GM20000 (cell line): ENCODE data around the gene FNBP1L.

Experiments
- DNase-seq: peaks from one replicate; pipeline ENCODE4 v3.0.0; 2012; ENCODE audit warnings: low spot score
- TF ChIP-seq, protein P1 (sequence below): IDR thresholded peaks from 2 replicates; pipeline ENCODE4 v1.5.1; 2012; ENCODE audit warnings: mild to moderate bottlenecking, control low read depth; ENCODE audit errors: extremely low read depth, missing control alignments

The FNBP1L gene

DNA sequence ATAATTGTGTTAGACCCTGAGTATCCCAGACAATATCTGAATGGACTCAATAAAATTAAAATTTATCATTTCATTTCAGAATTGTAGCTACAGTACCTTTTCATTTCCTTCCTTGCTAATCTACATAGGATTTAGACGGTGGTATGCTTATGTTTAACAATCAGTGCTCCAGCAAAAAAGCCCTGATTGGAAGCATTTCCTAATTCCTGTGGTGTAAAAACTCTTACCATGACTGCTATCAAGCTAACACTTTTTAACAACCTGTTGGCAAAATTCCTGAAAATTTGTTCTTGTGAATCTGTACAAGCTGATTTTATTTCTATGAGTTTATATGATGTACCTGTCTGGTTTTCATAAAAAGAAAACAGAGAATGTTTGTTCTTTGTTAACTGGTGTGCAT is 5.2 kb upstream of the FNBP1L start:
- DNase-seq, result no peak

DNA sequence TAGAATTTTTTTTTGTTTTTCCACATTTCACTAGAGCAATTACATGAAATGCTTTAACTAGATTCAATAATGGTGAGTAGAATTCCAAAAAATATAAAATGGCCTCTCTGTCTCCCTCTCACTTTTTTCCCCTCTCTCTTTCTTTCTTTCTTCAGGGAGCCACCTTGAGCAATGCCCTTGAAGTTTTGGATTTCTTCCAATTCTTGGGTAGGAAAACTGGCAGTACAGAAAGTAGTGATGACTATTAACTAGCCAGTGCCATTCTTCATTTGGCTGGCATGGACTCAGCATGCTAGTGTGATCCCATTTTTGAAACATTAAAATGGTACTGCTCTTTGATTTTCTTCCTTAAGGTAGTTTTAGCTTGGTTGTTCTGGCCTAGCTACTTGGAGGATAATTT is 4.5 kb upstream of the FNBP1L start:
- TF ChIP-seq, protein P1, sequence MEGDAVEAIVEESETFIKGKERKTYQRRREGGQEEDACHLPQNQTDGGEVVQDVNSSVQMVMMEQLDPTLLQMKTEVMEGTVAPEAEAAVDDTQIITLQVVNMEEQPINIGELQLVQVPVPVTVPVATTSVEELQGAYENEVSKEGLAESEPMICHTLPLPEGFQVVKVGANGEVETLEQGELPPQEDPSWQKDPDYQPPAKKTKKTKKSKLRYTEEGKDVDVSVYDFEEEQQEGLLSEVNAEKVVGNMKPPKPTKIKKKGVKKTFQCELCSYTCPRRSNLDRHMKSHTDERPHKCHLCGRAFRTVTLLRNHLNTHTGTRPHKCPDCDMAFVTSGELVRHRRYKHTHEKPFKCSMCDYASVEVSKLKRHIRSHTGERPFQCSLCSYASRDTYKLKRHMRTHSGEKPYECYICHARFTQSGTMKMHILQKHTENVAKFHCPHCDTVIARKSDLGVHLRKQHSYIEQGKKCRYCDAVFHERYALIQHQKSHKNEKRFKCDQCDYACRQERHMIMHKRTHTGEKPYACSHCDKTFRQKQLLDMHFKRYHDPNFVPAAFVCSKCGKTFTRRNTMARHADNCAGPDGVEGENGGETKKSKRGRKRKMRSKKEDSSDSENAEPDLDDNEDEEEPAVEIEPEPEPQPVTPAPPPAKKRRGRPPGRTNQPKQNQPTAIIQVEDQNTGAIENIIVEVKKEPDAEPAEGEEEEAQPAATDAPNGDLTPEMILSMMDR, result no peak
- no peak for DNase-seq

More for the DNA sequence above, 5.2 kb upstream of the FNBP1L start:
- TF ChIP-seq, protein P1, result no peak

GRCh38 chr1:93446837-93447451 is 974 bp upstream of the FNBP1L start:
- DNase-seq, result peak; percentile 20
- TF ChIP-seq, protein P1, result no peak

- TF ChIP-seq, protein P1, result no peak
- DNase-seq, result peak; percentile 53
These were observed 519 bp downstream of the FNBP1L start for GRCh38 chr1:93448292-93448982.

GRCh38 chr1:93448983-93449804 is 1.3 kb downstream of the FNBP1L start:
- peak; percentile 25 for DNase-seq
- TF ChIP-seq, protein P1, result no peak

DNA sequence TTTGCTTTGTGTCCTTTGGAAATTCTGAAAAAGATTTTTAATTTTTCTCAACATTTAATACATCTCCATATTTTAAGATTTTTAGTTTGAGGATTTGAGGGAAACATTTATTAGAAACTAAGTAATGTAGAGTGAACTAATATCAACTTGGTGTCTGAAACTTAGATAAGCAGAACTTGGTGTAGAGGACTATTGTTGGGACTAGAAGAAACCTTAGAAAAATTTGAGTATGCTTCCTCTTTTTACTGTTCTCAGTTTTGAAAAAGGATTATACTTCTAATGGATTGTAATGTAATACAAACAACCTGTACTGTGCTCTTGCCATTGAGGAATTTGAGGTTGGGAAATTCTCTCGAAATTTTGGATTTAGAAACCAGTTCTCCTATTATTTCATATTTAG is 2.4 kb downstream of the FNBP1L start:
- DNase-seq, result no peak
- TF ChIP-seq, protein P1, result no peak

DNA sequence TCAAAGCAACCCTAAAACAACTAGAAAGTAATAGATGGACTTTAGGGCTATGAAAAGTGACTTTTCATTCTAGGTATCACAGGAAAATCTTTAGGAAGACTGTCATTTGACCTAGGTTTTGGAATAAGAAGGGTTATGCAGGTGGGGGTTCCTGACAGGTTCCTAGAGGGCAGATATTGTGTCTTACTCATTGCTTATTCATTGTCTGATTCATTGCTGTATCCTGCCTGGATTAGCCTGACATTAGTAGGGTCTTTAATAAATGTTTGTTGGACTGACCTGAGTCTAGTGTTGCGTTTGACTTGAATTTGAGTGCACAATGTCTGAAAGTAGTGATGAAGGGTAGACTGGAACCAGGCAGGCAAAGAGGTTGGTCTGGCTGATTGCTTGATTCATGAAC is 6.0 kb downstream of the FNBP1L start:
- TF ChIP-seq, protein P1, result no peak
- DNase-seq, result no peak
